Liver (tissue), 3 donors: ENCODE results near the gene EIF5B.

Experiments
- FOXA2 ChIP-seq: IDR thresholded peaks from 2 replicates; pipeline ENCODE4 v1.6.1; 2016; ENCODE audit warnings: antibody characterized with exemption
- GABPA ChIP-seq, 2 donors: IDR thresholded peaks in 1 of 2; conservative IDR thresholded peaks in 1 of 2; 2 replicates each; pipeline ENCODE4 v1.6.1; 2016; ENCODE audit warnings: antibody characterized with exemption in 2 of 2, mild to moderate bottlenecking in 1 of 2, moderate library complexity in 1 of 2
- HNF4A ChIP-seq, 2 donors: conservative IDR thresholded peaks; 2 replicates each; pipeline ENCODE4 v1.6.1; 2016; ENCODE audit warnings: antibody characterized with exemption in 2 of 2, mild to moderate bottlenecking in 2 of 2
- JUND ChIP-seq, 2 donors: IDR thresholded peaks; 2 replicates each; pipeline ENCODE4 v1.6.1; 2016; ENCODE audit warnings: antibody characterized with exemption in 2 of 2
- NR2F2 ChIP-seq: IDR thresholded peaks from 2 replicates; pipeline ENCODE4 v1.6.1; 2016; ENCODE audit warnings: antibody characterized with exemption
- RAD21 ChIP-seq, 2 donors: IDR thresholded peaks; 2 replicates each; pipeline ENCODE4 v1.6.1; 2016; ENCODE audit warnings: antibody characterized with exemption in 2 of 2, mild to moderate bottlenecking in 2 of 2
- RXRA ChIP-seq, 2 donors: IDR thresholded peaks; 2 replicates each; pipeline ENCODE4 v1.6.1; 2017 to 2018; ENCODE audit warnings: antibody characterized with exemption in 2 of 2, mild to moderate bottlenecking in 1 of 2
- SP1 ChIP-seq: IDR thresholded peaks from 2 replicates; pipeline ENCODE4 v1.6.1; 2018; ENCODE audit warnings: antibody characterized with exemption, mild to moderate bottlenecking
- TAF1 ChIP-seq: conservative IDR thresholded peaks from 2 replicates; pipeline ENCODE4 v1.6.1; 2016; ENCODE audit warnings: antibody characterized with exemption, mild to moderate bottlenecking
- TF ChIP-seq, protein P1 (sequence below): fragments of 150-350 bp; IDR thresholded peaks from 2 replicates; pipeline ENCODE4 v1.5.1; 2017; ENCODE audit warnings: improper control_type of control experiment, low read depth, low read length; ENCODE audit not compliant: missing input control
- TF ChIP-seq, protein P2 (sequence below): IDR thresholded peaks from 2 replicates; pipeline ENCODE4 v1.6.1; 2016; ENCODE audit warnings: antibody characterized with exemption, mild to moderate bottlenecking
- TF ChIP-seq, protein P3 (sequence below): IDR thresholded peaks from 2 replicates; pipeline ENCODE4 v1.6.1; 2016; ENCODE audit warnings: antibody characterized with exemption
- TF ChIP-seq, protein P4 (sequence below): IDR thresholded peaks from 2 replicates; pipeline ENCODE4 v1.6.1; 2016; ENCODE audit warnings: antibody characterized with exemption
- TF ChIP-seq, protein P5 (sequence below): IDR thresholded peaks from 2 replicates; pipeline ENCODE4 v1.6.1; 2016; ENCODE audit warnings: antibody characterized with exemption
- donor health status: healthy.
- donor health status: healthy.

DNA sequence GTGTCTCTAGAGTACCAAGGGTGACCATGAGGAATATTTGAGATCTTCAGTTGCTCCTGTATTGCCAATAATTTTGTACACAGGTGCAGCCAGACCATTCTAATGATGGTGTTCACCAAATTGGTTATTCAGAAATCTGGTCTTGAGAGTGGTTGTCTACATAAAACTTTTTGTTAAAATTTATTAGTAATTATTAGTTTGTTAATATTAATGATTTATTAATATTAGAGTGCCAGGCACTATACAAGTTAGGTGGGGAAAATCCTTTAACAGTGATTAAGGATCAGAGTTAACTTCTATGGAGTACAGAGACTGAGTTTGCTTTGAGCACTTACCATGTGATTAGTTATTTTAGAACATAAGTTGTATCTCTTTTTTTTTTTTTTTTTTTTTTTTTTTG is 9.0 kb downstream of the EIF5B start:
- TF ChIP-seq, protein P1, sequence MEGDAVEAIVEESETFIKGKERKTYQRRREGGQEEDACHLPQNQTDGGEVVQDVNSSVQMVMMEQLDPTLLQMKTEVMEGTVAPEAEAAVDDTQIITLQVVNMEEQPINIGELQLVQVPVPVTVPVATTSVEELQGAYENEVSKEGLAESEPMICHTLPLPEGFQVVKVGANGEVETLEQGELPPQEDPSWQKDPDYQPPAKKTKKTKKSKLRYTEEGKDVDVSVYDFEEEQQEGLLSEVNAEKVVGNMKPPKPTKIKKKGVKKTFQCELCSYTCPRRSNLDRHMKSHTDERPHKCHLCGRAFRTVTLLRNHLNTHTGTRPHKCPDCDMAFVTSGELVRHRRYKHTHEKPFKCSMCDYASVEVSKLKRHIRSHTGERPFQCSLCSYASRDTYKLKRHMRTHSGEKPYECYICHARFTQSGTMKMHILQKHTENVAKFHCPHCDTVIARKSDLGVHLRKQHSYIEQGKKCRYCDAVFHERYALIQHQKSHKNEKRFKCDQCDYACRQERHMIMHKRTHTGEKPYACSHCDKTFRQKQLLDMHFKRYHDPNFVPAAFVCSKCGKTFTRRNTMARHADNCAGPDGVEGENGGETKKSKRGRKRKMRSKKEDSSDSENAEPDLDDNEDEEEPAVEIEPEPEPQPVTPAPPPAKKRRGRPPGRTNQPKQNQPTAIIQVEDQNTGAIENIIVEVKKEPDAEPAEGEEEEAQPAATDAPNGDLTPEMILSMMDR = no peak
- TF ChIP-seq HNF4A (conservative IDR thresholded peaks at IDR 0.05) (no peak), NR2F2 (no peak), RAD21 (IDR thresholded peaks at IDR 0.05) (no peak), JUND (IDR thresholded peaks at IDR 0.05) (no peak), TAF1 (no peak), GABPA (IDR thresholded peaks at IDR 0.05 in 1 of 2, conservative IDR thresholded peaks at IDR 0.05 in 1 of 2) (no peak), SP1 (no peak), RXRA (IDR thresholded peaks at IDR 0.05) (no peak), FOXA2 (no peak)
- TF ChIP-seq, protein P2, sequence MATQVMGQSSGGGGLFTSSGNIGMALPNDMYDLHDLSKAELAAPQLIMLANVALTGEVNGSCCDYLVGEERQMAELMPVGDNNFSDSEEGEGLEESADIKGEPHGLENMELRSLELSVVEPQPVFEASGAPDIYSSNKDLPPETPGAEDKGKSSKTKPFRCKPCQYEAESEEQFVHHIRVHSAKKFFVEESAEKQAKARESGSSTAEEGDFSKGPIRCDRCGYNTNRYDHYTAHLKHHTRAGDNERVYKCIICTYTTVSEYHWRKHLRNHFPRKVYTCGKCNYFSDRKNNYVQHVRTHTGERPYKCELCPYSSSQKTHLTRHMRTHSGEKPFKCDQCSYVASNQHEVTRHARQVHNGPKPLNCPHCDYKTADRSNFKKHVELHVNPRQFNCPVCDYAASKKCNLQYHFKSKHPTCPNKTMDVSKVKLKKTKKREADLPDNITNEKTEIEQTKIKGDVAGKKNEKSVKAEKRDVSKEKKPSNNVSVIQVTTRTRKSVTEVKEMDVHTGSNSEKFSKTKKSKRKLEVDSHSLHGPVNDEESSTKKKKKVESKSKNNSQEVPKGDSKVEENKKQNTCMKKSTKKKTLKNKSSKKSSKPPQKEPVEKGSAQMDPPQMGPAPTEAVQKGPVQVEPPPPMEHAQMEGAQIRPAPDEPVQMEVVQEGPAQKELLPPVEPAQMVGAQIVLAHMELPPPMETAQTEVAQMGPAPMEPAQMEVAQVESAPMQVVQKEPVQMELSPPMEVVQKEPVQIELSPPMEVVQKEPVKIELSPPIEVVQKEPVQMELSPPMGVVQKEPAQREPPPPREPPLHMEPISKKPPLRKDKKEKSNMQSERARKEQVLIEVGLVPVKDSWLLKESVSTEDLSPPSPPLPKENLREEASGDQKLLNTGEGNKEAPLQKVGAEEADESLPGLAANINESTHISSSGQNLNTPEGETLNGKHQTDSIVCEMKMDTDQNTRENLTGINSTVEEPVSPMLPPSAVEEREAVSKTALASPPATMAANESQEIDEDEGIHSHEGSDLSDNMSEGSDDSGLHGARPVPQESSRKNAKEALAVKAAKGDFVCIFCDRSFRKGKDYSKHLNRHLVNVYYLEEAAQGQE = no peak
- TF ChIP-seq, protein P3, sequence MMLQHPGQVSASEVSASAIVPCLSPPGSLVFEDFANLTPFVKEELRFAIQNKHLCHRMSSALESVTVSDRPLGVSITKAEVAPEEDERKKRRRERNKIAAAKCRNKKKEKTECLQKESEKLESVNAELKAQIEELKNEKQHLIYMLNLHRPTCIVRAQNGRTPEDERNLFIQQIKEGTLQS = no peak
- TF ChIP-seq, protein P4, sequence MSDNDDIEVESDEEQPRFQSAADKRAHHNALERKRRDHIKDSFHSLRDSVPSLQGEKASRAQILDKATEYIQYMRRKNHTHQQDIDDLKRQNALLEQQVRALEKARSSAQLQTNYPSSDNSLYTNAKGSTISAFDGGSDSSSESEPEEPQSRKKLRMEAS = no peak
- TF ChIP-seq, protein P5, sequence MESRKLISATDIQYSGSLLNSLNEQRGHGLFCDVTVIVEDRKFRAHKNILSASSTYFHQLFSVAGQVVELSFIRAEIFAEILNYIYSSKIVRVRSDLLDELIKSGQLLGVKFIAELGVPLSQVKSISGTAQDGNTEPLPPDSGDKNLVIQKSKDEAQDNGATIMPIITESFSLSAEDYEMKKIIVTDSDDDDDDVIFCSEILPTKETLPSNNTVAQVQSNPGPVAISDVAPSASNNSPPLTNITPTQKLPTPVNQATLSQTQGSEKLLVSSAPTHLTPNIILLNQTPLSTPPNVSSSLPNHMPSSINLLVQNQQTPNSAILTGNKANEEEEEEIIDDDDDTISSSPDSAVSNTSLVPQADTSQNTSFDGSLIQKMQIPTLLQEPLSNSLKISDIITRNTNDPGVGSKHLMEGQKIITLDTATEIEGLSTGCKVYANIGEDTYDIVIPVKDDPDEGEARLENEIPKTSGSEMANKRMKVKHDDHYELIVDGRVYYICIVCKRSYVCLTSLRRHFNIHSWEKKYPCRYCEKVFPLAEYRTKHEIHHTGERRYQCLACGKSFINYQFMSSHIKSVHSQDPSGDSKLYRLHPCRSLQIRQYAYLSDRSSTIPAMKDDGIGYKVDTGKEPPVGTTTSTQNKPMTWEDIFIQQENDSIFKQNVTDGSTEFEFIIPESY = no peak
